Pancreas (tissue), 10 donors: ENCODE results near the gene SORCS2. TPM values are rescaled to one million over a fixed set of nuclear protein-coding genes. Genes with fewer than 3 reads are reported as not detected.
A peak's percentile ranks its signal among the peaks of the same experiment; 100 is the strongest.

Source experiments
- ATAC-seq, 4 donors: fragments of 200-7000 bp; cut with Tn5 transposase; one replicate each; pipeline versions ENCODE4 v1.8.0 to v1.9.1; 2020; ENCODE audit warnings: mild to moderate bottlenecking in 4 of 4, moderate library complexity in 4 of 4
- DNase-seq, 6 donors: peaks; one replicate each; pipeline ENCODE4 v3.0.0-alpha.2; 2020
- FAIRE-seq: peaks from 2 replicates; lab custom pipeline; 2012; peaks lifted over from hg19 to GRCh38; lab: Jason Lieb, UNC
- H3K27ac ChIP-seq, 4 donors: fragments of 200-600 bp; sonication (generic); 1 replicate in 3 of 4; 2 replicates in 1 of 4; pipeline versions ENCODE4 v1.5.0 to v1.8.0; 2020
- H3K27me3 ChIP-seq, 4 donors: fragments of 200-600 bp; one replicate each; pipeline ENCODE4 v1.8.0; 2021
- H3K36me3 ChIP-seq, 3 donors: fragments of 200-600 bp; sonication (generic) in 1 of 3; one replicate each; pipeline versions ENCODE4 v1.5.0 to v1.8.0; 2020 to 2021
- H3K4me1 ChIP-seq, 3 donors: fragments of 200-600 bp; one replicate each; pipeline ENCODE4 v1.8.0; 2021
- H3K4me3 ChIP-seq, 4 donors: fragments of 200-600 bp; sonication (generic) in 2 of 4; one replicate each; pipeline versions ENCODE4 v1.5.0 to v1.8.0; 2020 to 2021
- H3K9me3 ChIP-seq, 4 donors: fragments of 200-600 bp; one replicate each; pipeline ENCODE4 v1.8.0; 2021
- WGBS, 2 donors: extraction: QIAGEN DNeasy Blood & Tissue Kit; methylation state at CpG; one replicate each; pipeline ENCODE4 v1.1.7; 2013; 5-methylcytosine and 5-hydroxymethylcytosine counted together
- intact Hi-C, 3 donors: fragments of 100-400 bp; cut with DNase I; formaldehyde crosslinking; loops; one replicate each; pipeline versions ENCODE4 v1.11.1 to v1.14.2; 2022
- polyA plus RNA-seq, 2 donors: library from polyadenylated mRNA; stranded (reverse); fragments of 200-250 nt; gene quantifications; one replicate each; pipeline ENCODE4 v1.2.3, GENCODE V29; 2013
- total RNA-seq, 6 donors: library from RNA; stranded (reverse); fragmentation: NEBNext Ultra II Directional in 4 of 6; extraction: Animal tissue kit (Norgen Biotek cat#: 25700) in 4 of 6; gene quantifications; one replicate each; pipeline versions ENCODE4 v1.2.1 to v1.2.4, GENCODE V29; 2021 to 2023
- TF ChIP-seq, protein P1 (sequence below), 4 donors: fragments of 200-600 bp; sonication (generic) in 3 of 4; IDR thresholded peaks; one replicate each; pipeline versions ENCODE4 v1.5.0 to v1.8.0; 2021; ENCODE audit warnings: antibody characterized with exemption in 4 of 4
- donor health status: healthy with polysubstance abuse.
- donor health status: DM: no; HTN: no; CAD: no; lungs with moderate emphysema.
- donor health status: DM: no; HTN: no; CAD: no.
- donor health status: control.
- donor health status: control.
- donor health status: Bipolar disorder and iron deficiency.
- donor health status: DM: yes; HTN: yes; CAD: no.
- donor health status: DM: no; HTN: no; CAD: no.
- donor health status: DM: no; HTN: no; CAD: no.
- donor health status: DM: yes; HTN: yes; CAD: no.

SORCS2 gene
- total and polyA plus RNA-seq, 8 donors: 0.14 to 1.7 (median 0.42) TPM

DNA sequence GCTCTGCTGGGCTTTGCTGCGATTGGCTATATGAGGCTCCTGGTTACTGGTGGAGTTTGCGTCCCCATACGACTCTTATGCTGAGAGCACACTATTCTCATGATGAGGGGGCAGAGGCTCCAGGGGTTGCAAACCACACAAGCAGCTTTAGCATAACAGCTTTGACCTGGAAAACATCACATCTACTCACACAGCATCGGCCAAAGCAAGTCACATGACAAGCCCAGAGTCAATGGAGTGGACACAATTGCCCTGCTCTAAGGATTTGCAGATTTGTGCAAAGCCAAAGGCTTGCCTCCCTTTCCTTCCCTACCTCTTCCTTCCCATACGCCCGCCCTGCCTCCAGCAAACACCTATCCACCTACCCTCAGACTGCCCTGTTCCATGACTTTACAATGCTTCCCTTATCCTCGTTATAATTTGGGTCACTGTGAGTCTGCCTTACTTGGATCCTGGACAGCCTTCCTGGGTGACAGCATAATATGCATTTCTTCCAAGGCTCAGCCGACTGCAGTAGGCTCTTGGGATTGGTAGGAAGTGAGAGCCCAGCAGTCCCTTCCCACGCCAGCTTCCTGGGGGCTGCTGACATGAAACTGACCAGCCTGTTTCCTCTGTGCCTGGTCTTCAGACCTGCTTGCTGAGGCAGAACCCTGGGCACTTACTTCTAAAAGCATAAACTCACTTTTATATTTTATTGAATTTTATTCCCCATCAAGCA, 450.6 kb downstream of the SORCS2 start:
- Histone ChIP-seq H3K27me3 (no peaks in the 10 kb centered on the region), H3K4me1 (no peaks in the 10 kb centered on the region), H3K4me3 (no peak overlapping the region), H3K27ac (no peak overlapping the region), H3K36me3 (no peaks in the 10 kb centered on the region), H3K9me3 (no peaks in the 10 kb centered on the region)
- intact Hi-C loops: no loop called here
- TF ChIP-seq, protein P1, sequence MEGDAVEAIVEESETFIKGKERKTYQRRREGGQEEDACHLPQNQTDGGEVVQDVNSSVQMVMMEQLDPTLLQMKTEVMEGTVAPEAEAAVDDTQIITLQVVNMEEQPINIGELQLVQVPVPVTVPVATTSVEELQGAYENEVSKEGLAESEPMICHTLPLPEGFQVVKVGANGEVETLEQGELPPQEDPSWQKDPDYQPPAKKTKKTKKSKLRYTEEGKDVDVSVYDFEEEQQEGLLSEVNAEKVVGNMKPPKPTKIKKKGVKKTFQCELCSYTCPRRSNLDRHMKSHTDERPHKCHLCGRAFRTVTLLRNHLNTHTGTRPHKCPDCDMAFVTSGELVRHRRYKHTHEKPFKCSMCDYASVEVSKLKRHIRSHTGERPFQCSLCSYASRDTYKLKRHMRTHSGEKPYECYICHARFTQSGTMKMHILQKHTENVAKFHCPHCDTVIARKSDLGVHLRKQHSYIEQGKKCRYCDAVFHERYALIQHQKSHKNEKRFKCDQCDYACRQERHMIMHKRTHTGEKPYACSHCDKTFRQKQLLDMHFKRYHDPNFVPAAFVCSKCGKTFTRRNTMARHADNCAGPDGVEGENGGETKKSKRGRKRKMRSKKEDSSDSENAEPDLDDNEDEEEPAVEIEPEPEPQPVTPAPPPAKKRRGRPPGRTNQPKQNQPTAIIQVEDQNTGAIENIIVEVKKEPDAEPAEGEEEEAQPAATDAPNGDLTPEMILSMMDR (IDR thresholded peaks at IDR 0.05): no peak
- no peak for FAIRE-seq
- no peak for DNase-seq
- WGBS, 2 donors: 41 to 44% methylated on average over 9 of the region's 9 CpGs
- no peak for ATAC-seq

DNA sequence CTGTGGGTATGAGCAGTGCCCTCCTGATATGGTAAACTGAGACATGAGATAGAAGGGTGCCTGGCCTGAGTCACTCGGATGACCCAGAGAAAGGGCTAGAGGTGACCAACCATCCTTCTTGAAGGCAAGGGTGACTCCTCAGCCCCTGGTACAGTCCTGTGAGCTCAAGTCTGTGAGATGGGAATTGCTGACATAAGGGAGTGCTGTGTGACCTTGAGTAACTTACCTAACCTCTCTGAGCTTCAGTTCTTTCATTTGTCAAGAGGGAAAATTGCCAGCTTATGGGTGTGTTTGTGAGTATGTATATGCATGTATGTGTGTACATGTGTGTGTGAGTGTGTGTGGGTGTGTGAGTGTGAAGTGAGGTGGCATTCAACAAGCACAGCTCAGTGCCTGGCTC, 452.8 kb downstream of the SORCS2 start:
- Histone ChIP-seq H3K36me3 (no peaks in the 10 kb centered on the region), H3K27ac (no peak overlapping the region), H3K4me3 (no peak overlapping the region), H3K9me3 (no peaks in the 10 kb centered on the region), H3K4me1 (no peaks in the 10 kb centered on the region), H3K27me3 (no peaks in the 10 kb centered on the region)
- TF ChIP-seq, protein P1 (IDR thresholded peaks at IDR 0.05): no peak
- 85 to 94% methylated on average over 1 of the region's 1 CpG for WGBS, 2 donors
- intact Hi-C loops: no loop called here
- no peak for ATAC-seq
- no peak for FAIRE-seq
- no peak for DNase-seq

DNA sequence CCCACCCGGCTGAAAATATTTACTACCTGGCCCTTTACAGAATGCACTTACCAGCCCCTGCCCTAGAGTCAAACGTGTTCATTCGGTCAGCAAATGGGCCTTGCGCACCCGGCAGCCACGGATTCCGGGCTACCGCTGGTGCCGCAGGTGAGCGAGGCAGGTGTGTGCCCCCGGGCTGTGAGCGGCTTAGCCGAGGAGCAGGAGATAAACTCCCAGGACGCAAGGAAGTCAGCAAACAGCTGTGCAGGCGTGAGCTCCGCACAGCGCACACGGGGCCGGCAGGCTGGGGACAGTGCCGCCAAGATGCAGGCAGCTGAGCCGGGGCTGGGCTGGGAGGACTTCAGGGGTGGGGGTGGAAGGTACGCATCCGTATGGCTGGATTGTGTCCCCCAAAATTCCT, 453.6 kb downstream of the SORCS2 start:
- Histone ChIP-seq H3K4me1 (no peaks in the 10 kb centered on the region), H3K9me3 (no peaks in the 10 kb centered on the region), H3K4me3 (no peak overlapping the region), H3K27ac (no peak overlapping the region), H3K36me3 (no peaks in the 10 kb centered on the region), H3K27me3 (no peaks in the 10 kb centered on the region)
- WGBS, 2 donors: 76 to 84% methylated on average over 23 of the region's 23 CpGs
- TF ChIP-seq, protein P1 (IDR thresholded peaks at IDR 0.05): no peak
- no peak for DNase-seq
- intact Hi-C loops: no loop called here
- no peak for FAIRE-seq
- no peak for ATAC-seq

DNA sequence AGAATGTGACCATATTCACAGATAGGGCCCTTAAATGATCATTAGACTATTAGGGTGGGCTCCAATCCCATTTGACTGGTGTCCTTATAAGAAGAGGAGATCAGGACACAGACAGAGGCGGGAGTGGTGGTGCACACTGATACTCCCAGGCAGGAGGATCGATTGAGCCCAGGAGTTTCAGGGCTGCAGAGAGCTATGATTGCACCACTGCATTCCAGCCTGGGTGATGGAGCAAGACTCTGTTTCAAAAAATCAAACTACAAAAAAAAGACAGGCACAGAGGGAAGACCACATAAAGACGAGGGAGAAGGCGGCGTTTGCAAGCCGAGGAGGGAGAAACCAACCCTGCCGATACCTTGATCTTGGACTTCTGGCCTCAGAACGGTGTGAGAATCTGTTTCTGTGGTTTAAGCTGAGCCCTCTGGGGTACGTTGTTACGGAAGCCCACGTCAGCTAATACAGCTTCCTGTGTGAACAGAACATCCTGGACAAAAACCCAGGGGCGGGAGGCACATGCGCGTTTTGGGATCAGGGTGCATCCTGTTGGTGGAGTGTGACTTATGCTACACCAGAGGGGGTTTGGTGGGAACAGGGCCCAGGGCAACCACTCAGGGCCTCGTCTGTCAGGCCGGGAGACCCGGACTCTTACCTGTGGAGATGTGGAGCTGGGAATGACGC, 454.2 kb downstream of the SORCS2 start:
- no peak overlapping the region for H3K4me3 ChIP-seq
- TF ChIP-seq, protein P1 (IDR thresholded peaks at IDR 0.05): no peak
- H3K27me3 ChIP-seq: no peaks in the 10 kb centered on the region
- no peaks in the 10 kb centered on the region for H3K9me3 ChIP-seq
- no peaks in the 10 kb centered on the region for H3K36me3 ChIP-seq
- FAIRE-seq (no peak), DNase-seq (peak in 1 of 6 donors; percentile 34), ATAC-seq (no peak)
- intact Hi-C loops: no loop called here
- 68 to 79% methylated on average over 18 of the region's 18 CpGs for WGBS, 2 donors
- H3K27ac ChIP-seq: no peak overlapping the region
- H3K4me1 ChIP-seq: no peaks in the 10 kb centered on the region

DNA sequence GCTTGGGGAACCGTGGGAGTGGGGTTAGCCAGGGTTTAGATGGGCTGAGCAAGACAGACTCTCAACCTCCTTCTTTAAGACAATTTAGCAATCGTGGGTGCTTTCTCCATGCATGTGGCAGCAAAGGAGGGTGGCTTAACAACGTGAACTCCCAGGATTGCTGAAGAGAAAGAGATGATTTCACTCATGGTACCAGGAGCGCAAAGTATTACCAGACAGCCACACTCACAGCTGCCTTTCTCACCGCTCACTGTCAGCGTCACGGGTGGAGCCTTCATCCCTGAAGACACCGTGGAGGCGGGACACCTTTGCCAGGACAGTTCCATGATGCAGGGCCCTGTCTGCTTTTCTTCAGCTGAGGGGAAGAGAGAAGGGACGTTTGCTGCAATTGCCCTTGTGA, 454.8 kb downstream of the SORCS2 start:
- no peak for FAIRE-seq
- TF ChIP-seq, protein P1 (IDR thresholded peaks at IDR 0.05): no peak
- Histone ChIP-seq H3K36me3 (no peaks in the 10 kb centered on the region), H3K4me3 (no peak overlapping the region), H3K27me3 (no peaks in the 10 kb centered on the region), H3K9me3 (no peaks in the 10 kb centered on the region), H3K4me1 (no peaks in the 10 kb centered on the region), H3K27ac (no peak overlapping the region)
- intact Hi-C loops: no loop called here
- peak in 1 of 6 donors; percentile 9 for DNase-seq
- no peak for ATAC-seq
- WGBS, 2 donors: 67 to 75% methylated on average over 10 of the region's 10 CpGs
